Lower lobe of right lung (tissue), 2 donors: Measurements from ENCODE around the gene YIPF4. TPM values are rescaled to one million over a fixed set of nuclear protein-coding genes. Genes with fewer than 3 reads are reported as not detected.
A peak's percentile ranks its signal among the peaks of the same experiment; 100 is the strongest.
"Not testable (repeated sequence)": the region's sequence is repeated elsewhere in the genome, so short reads cannot be mapped to it uniquely, and the experiment has no call there.

ENCODE experiments used
- ATAC-seq, 2 donors: fragments of 200-7000 bp; cut with Tn5 transposase; one replicate each; pipeline ENCODE4 v1.9.1; 2020 to 2022; ENCODE audit warnings: mild to moderate bottlenecking in 2 of 2, moderate library complexity in 2 of 2
- DNase-seq: peaks from one replicate; pipeline ENCODE4 v3.0.0-alpha.2; 2020
- H3K27ac ChIP-seq: fragments of 200-600 bp; one replicate; pipeline ENCODE4 v1.8.0; 2022
- H3K27me3 ChIP-seq: fragments of 200-600 bp; one replicate; pipeline ENCODE4 v1.8.0; 2022; ENCODE audit warnings: low read depth
- H3K36me3 ChIP-seq: fragments of 200-600 bp; one replicate; pipeline ENCODE4 v1.8.0; 2022; ENCODE audit warnings: mild to moderate bottlenecking
- H3K4me1 ChIP-seq: fragments of 200-600 bp; one replicate; pipeline ENCODE4 v1.8.0; 2022
- H3K4me3 ChIP-seq: fragments of 200-600 bp; one replicate; pipeline ENCODE4 v1.8.0; 2022; ENCODE audit warnings: mild to moderate bottlenecking
- H3K9me3 ChIP-seq: fragments of 200-600 bp; one replicate; pipeline ENCODE4 v1.8.0; 2022
- intact Hi-C: fragments of 100-400 bp; cut with DNase I; formaldehyde crosslinking; loops from one replicate; pipeline ENCODE4 v1.11.0; 2022
- total RNA-seq: library from RNA; stranded (reverse); fragmentation: NEBNext Ultra II Directional; extraction: Animal tissue kit (Norgen Biotek cat#: 25700); gene quantifications from one replicate; pipeline ENCODE4 v1.2.1, GENCODE V29; 2021
- TF ChIP-seq, protein P1 (sequence below): fragments of 200-600 bp; IDR thresholded peaks from one replicate; pipeline ENCODE4 v1.8.0; 2022; ENCODE audit warnings: antibody characterized with exemption, mild to moderate bottlenecking
- donor health status: DM: no; HTN: yes; CAD: no; lungs with severe emphysema.

Gene YIPF4
- total RNA-seq, 1 donor from 2014 or later, result 59.4 TPM

GRCh38 chr2:32284321-32284720 is 6.6 kb downstream of the YIPF4 start:
- Histone ChIP-seq H3K27ac (no peak overlapping the region), H3K4me1 (peaks cover 40% of the 10 kb centered on the region), H3K36me3 (peaks cover 26% of the 10 kb centered on the region), H3K9me3 (no peaks in the 10 kb centered on the region), H3K4me3 (no peak overlapping the region), H3K27me3 (no peaks in the 10 kb centered on the region)
- TF ChIP-seq, protein P1, sequence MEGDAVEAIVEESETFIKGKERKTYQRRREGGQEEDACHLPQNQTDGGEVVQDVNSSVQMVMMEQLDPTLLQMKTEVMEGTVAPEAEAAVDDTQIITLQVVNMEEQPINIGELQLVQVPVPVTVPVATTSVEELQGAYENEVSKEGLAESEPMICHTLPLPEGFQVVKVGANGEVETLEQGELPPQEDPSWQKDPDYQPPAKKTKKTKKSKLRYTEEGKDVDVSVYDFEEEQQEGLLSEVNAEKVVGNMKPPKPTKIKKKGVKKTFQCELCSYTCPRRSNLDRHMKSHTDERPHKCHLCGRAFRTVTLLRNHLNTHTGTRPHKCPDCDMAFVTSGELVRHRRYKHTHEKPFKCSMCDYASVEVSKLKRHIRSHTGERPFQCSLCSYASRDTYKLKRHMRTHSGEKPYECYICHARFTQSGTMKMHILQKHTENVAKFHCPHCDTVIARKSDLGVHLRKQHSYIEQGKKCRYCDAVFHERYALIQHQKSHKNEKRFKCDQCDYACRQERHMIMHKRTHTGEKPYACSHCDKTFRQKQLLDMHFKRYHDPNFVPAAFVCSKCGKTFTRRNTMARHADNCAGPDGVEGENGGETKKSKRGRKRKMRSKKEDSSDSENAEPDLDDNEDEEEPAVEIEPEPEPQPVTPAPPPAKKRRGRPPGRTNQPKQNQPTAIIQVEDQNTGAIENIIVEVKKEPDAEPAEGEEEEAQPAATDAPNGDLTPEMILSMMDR, result no peak
- DNase-seq, result no peak
- intact Hi-C loops, result no loop called here
- peak; percentile 52 to 59 for ATAC-seq

DNA sequence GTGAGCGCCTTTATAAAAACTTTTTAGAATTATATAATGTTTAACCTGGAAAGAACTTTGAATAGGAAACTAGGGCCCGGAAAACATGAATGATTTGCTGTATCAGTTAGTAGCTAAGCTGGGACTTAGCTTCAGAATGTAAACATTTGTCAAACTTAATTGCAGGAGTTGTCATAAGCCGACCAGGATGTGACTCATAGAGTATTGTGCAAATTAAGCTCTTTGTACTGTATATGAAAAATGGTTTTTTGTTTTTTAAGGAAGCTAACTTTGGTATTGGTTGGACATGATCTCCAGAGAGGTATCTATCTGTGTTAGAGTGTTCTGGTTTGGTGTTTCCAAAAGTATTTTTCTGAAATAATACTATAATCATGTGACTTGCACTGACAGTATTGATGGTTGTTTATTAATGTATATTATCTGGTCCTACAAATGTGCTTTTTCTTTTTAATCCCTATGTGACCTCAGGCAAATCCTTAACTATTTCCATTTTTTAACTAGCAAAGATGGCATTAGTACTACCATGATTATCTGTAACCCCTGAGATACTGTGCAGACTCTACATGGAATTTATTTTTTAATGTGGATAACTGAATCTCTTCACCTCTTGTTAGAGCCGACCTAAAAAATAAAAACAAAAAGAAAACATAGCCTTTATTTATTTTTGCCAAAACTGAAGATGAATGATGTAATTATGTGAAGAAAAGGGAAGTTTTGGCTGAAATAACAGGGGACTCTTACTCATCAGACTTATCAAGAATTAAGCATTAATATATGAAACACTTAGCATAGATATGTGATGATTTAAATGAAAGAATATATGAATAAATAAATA is 11.7 kb downstream of the YIPF4 start:
- Histone ChIP-seq H3K4me3 (no peak overlapping the region), H3K9me3 (no peaks in the 10 kb centered on the region), H3K4me1 (peaks cover 38% of the 10 kb centered on the region), H3K27me3 (no peaks in the 10 kb centered on the region), H3K36me3 (peaks cover 28% of the 10 kb centered on the region), H3K27ac (no peak overlapping the region)
- TF ChIP-seq, protein P1, result no peak
- ATAC-seq (peak; percentile 56 to 65), DNase-seq (no peak)
- intact Hi-C loops, result no loop called here

DNA sequence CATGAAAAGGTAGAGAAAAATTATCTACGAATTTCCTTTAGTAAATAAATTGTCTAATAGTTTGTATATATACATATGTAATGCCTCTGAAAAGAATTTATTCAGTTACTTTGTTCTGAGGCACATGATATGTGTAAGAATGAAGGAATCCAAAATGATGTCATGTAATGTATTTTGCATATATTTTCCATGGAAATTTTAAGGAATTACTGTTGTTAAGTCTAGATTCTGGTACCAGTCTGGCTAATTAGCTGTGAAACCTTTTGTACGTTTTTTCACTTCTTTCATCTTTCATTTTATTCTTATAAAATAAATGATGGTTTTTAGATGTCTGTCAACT is 12.3 kb downstream of the YIPF4 start:
- intact Hi-C loops, result no loop called here
- Histone ChIP-seq H3K4me3 (no peak overlapping the region), H3K36me3 (peaks cover 28% of the 10 kb centered on the region), H3K27me3 (no peaks in the 10 kb centered on the region), H3K4me1 (peaks cover 32% of the 10 kb centered on the region), H3K27ac (no peak overlapping the region), H3K9me3 (no peaks in the 10 kb centered on the region)
- TF ChIP-seq, protein P1, result no peak
- DNase-seq (no peak), ATAC-seq (no peak)

GRCh38 chr2:32291746-32292145 is 14.0 kb downstream of the YIPF4 start:
- peaks cover 46% of the 10 kb centered on the region for H3K36me3 ChIP-seq
- H3K4me1 ChIP-seq, result peaks cover 31% of the 10 kb centered on the region
- H3K9me3 ChIP-seq, result no peaks in the 10 kb centered on the region
- intact Hi-C loops, result no loop called here
- TF ChIP-seq, protein P1, result no peak
- H3K4me3 ChIP-seq, result no peak overlapping the region
- DNase-seq, result no peak
- H3K27ac ChIP-seq, result no peak overlapping the region
- H3K27me3 ChIP-seq, result no peaks in the 10 kb centered on the region
- no peak for ATAC-seq

DNA sequence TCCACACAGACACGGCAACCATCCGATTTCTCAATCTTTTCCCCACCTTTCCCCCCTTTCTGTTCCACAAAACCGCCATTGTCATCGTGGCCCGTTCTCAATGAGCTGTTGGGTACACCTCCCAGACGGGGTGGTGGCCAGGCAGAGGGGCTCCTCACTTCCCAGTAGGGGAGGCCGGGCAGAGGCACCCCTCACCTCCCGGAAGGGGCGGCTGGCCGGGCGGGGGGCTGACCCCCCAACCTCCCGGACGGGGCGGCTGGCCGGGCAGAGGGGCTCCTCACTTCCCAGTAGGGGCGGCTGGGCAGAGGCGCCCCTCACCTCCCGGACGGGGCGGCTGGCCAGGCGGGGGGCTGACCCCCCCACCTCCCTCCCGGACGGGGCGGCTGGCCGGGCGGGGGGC is 15.8 kb downstream of the YIPF4 start:
- H3K4me3 ChIP-seq, ATAC-seq, H3K27me3 ChIP-seq, intact Hi-C loops, H3K9me3 ChIP-seq, DNase-seq, H3K27ac ChIP-seq: not testable (repeated sequence)
- peaks cover 24% of the 10 kb centered on the region for H3K4me1 ChIP-seq
- H3K36me3 ChIP-seq, result peaks cover 62% of the 10 kb centered on the region

GRCh38 chr2:32293966-32294562 is 16.4 kb downstream of the YIPF4 start:
- not testable (repeated sequence) for DNase-seq

More at GRCh38 chr2:32293966-32294562, 16.4 kb downstream of the YIPF4 start:
- intact Hi-C loops, ATAC-seq, H3K9me3 ChIP-seq, H3K4me3 ChIP-seq, H3K27me3 ChIP-seq, H3K27ac ChIP-seq: not testable (repeated sequence)
- peaks cover 68% of the 10 kb centered on the region for H3K36me3 ChIP-seq
- H3K4me1 ChIP-seq, result peaks cover 18% of the 10 kb centered on the region
